Nephron (organoid): ENCODE measurements around the gene EFEMP2.

ENCODE experiments used
- H3K27ac Mint-ChIP-seq, 3 experiments: 2 replicates each; pipeline ENCODE4 v1.8.0; 2020; ENCODE audit warnings: mixed read lengths in 3 of 3, mild to moderate bottlenecking in 2 of 3, moderate library complexity in 1 of 3
- H3K27me3 Mint-ChIP-seq: 2 replicates; pipeline ENCODE4 v1.8.0; 2021; ENCODE audit warnings: low read depth, mild to moderate bottlenecking, moderate library complexity, mixed read lengths
- H3K36me3 Mint-ChIP-seq: 2 replicates; pipeline ENCODE4 v1.8.0; 2020; ENCODE audit warnings: low read depth, mixed read lengths
- H3K4me1 Mint-ChIP-seq: 2 replicates; pipeline ENCODE4 v1.8.0; 2020; ENCODE audit warnings: mixed read lengths
- H3K4me3 Mint-ChIP-seq, 3 experiments: 2 replicates each; pipeline ENCODE4 v1.8.0; 2020; ENCODE audit warnings: mild to moderate bottlenecking in 3 of 3, mixed read lengths in 3 of 3, moderate library complexity in 2 of 3
- H3K9me3 Mint-ChIP-seq: 2 replicates; pipeline ENCODE4 v1.8.0; 2020; ENCODE audit warnings: mixed read lengths
- CTCF ChIP-seq, 3 experiments: fragments of 200-600 bp; sonication (generic); IDR thresholded peaks; one replicate each; pipeline ENCODE4 v1.5.0; 2021; ENCODE audit warnings: antibody characterized with exemption in 3 of 3; ENCODE audit not compliant: unreplicated experiment in 3 of 3

EFEMP2 gene

GRCh38 chr11:65859095-65859811 lies 13.3 kb downstream of the EFEMP2 start:
- Mint-ChIP-seq H3K36me3 (peaks cover 36% of the 10 kb centered on the region), H3K9me3 (no peaks in the 10 kb centered on the region)

DNA sequence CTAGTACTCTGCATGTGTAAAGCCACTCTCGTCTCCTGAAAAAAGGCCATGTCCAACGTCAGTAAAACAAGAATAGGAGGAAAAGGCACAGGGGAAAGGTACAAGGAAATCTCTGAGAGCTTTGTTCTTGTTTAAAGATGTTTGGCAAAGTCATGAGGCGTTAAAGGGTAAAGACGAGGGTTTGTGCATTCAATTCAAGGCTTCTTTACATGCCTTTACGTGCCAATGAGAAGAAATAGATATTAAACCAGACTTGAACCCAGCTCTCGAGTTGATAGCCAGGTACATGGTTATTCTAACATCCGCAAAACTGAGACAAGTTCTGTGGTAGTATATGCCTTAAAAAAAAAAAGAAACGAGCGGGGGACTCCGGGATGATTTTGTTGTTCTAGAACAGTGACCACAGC lies 13.9 kb downstream of the EFEMP2 start:
- Mint-ChIP-seq H3K36me3 (peaks cover 42% of the 10 kb centered on the region), H3K4me3 (peak overlapping the region; percentile 90 to 93 (median 92)), H3K4me1 (peaks cover 27% of the 10 kb centered on the region), H3K9me3 (no peaks in the 10 kb centered on the region), H3K27ac (peak overlapping the region; percentile 97 to 99 (median 99)), H3K27me3 (no peaks in the 10 kb centered on the region)
- TF ChIP-seq CTCF (IDR thresholded peaks at IDR 0.05; ENCODE audit: unreplicated experiment in 3 of 3) = no peak

More at GRCh38 chr11:65859095-65859811, 13.3 kb downstream of the EFEMP2 start:
- peak in 1 of 3 experiments; percentile 17 for TF ChIP-seq CTCF (IDR thresholded peaks at IDR 0.05; ENCODE audit: unreplicated experiment in 3 of 3)
- Mint-ChIP-seq H3K27ac (peak overlapping the region; percentile 97 to 99 (median 99)), H3K27me3 (no peaks in the 10 kb centered on the region), H3K4me3 (peak overlapping the region; percentile 90 to 93 (median 92)), H3K4me1 (peaks cover 27% of the 10 kb centered on the region)

DNA sequence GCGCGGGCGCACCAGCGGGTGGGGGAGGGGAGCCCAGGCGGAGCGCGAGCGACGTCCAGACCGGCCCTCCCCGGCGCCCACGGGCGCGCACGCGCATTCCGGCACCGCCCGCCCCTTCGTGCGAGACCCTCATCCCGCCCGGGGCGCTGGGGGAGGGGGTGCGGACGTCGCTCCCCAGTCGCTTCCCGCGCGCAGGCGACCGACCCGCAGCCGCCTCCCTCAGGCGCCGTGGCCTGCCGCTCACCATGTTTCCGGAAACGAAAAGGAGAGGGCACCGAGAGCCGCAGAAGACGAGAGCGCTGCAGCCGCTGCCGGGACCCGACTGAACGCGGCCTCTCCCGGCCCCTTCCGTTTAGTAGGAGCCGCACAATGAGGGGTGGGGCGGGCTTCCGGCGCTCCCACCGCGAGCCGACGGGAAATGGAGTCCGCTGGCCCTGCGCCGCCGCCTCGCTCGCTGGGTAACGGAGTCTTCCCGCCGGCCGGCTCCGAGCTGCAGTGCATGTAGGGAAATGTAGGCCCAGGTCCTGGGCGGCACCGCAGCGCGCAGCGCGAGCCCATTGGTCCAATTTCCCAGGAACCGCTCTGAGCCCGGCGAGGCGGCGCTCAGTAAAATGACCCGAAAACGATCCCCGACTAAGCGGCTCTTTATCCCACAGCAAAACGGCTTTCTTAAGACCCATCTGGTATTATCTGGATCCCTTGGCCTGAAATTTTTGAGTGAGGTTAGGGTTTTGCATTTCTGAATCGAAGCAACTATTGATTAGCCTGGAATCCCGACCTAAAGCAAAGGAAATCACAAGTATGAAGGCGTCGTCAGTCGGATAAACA lies 14.5 kb downstream of the EFEMP2 start, which contains the start of gene CFL1:
Gene CFL1, minus strand, starts transcription at position 328 of the 828 bp plus-strand sequence. Its CDS starts 81 bp downstream, at position 247.
- Mint-ChIP-seq H3K36me3 (peaks cover 43% of the 10 kb centered on the region), H3K27ac (peak within 1 kb of the TSS; percentile 97 to 99 (median 99)), H3K4me1 (peaks cover 27% of the 10 kb centered on the region), H3K4me3 (peak within 1 kb of the TSS; percentile 92 to 97 (median 97)), H3K27me3 (no peaks in the 10 kb centered on the region), H3K9me3 (no peaks in the 10 kb centered on the region)
- TF ChIP-seq CTCF (IDR thresholded peaks at IDR 0.05; ENCODE audit: unreplicated experiment in 3 of 3) = no peak

DNA sequence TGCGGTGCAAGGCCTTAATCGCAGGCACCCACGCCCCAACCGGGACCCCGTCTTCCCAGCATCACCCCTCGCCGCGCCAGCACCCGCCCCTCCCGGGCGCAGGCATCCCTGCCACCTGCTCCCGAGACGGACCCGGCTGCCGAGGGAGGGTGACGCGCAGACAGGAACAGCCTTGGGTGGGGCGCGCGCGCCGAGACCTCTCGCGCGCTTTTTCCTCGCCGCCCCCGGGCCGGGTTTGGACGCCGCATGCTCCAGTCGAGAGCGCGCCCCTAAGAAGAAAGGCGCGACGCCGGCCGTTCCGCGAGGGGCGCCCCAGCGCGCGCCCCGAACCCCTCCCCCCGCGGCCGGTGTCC lies 15.1 kb downstream of the EFEMP2 start:
- H3K27ac Mint-ChIP-seq = peak overlapping the region in 1 of 3 experiments; percentile 85
- no peaks in the 10 kb centered on the region for H3K27me3 Mint-ChIP-seq
- peak overlapping the region; percentile 91 to 97 (median 97) for H3K4me3 Mint-ChIP-seq
- no peaks in the 10 kb centered on the region for H3K9me3 Mint-ChIP-seq
- peaks cover 40% of the 10 kb centered on the region for H3K36me3 Mint-ChIP-seq
- TF ChIP-seq CTCF (IDR thresholded peaks at IDR 0.05; ENCODE audit: unreplicated experiment in 3 of 3) = no peak
- peaks cover 23% of the 10 kb centered on the region for H3K4me1 Mint-ChIP-seq

DNA sequence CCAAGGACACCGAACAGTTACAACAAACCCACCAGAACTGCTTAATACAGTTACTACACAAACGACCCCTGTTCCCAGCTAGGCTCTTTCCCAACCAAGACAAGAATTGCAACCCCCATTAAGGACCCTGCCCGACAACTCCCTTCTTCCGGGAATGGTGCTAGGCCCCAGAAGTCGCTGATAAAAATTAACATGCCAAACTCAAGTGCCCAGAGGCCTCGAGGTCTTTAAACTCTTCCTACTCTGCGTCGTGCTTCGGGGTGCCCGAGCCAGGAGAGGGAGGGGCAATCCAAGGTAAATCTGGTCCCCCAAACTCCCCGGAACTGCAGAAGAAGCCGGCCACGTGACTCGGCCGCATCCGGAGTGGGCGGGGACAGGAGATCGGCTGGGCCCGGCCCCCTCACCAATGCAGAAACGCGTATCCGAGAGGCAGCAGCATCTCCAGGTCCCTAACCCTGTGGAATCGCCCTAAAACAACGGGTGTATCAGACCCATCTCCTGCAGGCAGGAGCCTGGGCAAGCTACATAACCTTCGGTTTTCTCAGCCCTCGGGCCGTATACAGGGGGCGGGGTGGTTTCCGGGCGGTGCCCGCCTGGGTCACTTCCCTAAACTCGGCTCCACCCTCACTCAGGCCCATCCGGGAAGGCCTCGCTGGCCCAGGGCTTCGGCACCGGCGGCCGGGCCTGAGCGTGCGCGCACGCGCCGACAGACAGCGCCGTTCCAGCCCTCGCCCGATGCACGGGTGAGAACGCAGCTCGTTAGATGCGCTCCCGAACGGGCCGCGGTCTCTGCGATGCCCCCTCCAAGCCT lies 15.7 kb downstream of the EFEMP2 start:
- no peak for TF ChIP-seq CTCF (IDR thresholded peaks at IDR 0.05; ENCODE audit: unreplicated experiment in 3 of 3)
- Mint-ChIP-seq H3K27me3 (no peaks in the 10 kb centered on the region), H3K4me3 (peak overlapping the region; percentile 91 to 97 (median 97))

More for the DNA sequence above, 15.7 kb downstream of the EFEMP2 start:
- no peaks in the 10 kb centered on the region for H3K9me3 Mint-ChIP-seq
- H3K36me3 Mint-ChIP-seq = peaks cover 43% of the 10 kb centered on the region
- peak overlapping the region; percentile 54 to 85 (median 59) for H3K27ac Mint-ChIP-seq
- H3K4me1 Mint-ChIP-seq = peaks cover 22% of the 10 kb centered on the region
